Measurements from ENCODE around the gene CNTNAP2.

The CNTNAP2 gene

DNA sequence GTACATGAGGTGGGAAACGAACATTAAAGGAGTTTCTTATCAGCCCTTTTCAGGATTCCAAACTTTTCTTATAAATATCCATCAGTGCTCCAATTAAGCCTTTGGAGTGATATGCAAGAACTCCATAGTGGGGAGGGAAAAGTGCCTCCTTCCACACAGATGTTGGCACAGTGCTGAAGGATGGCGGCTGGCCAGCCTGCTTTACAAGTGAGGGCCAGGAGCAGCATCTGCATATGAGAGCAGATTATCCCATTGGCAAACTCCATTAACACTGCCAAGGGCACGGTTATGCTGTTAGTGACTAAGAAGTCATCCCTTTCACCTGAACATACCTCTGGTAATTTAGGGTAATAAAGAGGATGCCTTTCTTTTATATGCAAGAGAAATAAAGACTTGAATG is 543.1 kb downstream of the CNTNAP2 start:
- TF ChIP-seq, protein P1, sequence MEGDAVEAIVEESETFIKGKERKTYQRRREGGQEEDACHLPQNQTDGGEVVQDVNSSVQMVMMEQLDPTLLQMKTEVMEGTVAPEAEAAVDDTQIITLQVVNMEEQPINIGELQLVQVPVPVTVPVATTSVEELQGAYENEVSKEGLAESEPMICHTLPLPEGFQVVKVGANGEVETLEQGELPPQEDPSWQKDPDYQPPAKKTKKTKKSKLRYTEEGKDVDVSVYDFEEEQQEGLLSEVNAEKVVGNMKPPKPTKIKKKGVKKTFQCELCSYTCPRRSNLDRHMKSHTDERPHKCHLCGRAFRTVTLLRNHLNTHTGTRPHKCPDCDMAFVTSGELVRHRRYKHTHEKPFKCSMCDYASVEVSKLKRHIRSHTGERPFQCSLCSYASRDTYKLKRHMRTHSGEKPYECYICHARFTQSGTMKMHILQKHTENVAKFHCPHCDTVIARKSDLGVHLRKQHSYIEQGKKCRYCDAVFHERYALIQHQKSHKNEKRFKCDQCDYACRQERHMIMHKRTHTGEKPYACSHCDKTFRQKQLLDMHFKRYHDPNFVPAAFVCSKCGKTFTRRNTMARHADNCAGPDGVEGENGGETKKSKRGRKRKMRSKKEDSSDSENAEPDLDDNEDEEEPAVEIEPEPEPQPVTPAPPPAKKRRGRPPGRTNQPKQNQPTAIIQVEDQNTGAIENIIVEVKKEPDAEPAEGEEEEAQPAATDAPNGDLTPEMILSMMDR (IDR thresholded peaks at IDR 0.05; ENCODE audit: low read depth, low read length): no peak
- DNase-seq (ENCODE audit: low read depth, low spot score): no peak
- no peak overlapping the region for H3K4me3 ChIP-seq (ENCODE audit: low read depth, low read length)
- in situ Hi-C loops (cut with HindIII; ENCODE audit: low sequenced_read_pairs): no loop called here

DNA sequence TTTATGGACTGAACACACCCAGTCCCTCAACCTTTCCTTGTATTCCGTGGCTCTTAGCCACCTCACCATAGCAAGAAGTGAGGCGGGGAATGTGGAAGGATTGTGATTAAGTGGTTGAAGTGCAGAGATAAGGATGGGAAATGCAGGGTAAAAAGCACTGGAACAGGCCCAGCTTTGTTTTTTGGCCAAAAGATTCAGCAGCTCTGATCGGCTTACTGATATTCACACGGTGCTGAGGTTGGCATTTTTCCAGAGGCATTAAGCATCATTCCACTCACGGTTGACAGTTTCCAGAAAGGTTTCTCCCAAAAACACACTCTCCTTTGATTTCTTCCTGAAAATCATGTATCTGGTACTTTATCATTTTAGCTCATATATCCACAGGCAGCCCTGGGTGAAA is 544.2 kb downstream of the CNTNAP2 start:
- TF ChIP-seq, protein P1 (IDR thresholded peaks at IDR 0.05; ENCODE audit: low read depth, low read length): no peak
- H3K4me3 ChIP-seq (ENCODE audit: low read depth, low read length): no peak overlapping the region
- in situ Hi-C loops (cut with HindIII; ENCODE audit: low sequenced_read_pairs): no loop called here
- DNase-seq (ENCODE audit: low read depth, low spot score): no peak

DNA sequence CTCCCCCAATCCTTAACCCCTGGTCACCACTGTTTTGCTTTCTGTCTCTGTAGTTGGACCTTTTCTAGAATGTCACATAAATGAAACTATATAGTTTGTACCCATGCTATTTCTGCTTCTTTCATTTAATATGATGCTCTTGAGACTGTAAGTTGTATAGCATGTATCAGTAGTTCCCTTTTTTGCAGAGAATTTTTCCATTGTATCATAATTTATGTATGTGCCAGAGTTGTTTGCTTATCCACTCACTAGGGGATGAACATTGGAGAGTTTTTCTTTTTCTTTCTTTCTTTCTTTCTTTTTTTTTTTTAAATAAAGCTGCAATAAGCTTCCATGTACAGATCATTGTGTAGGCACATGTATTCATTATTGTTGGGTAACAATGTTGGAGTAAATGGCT is 544.8 kb downstream of the CNTNAP2 start:
- no peak overlapping the region for H3K4me3 ChIP-seq (ENCODE audit: low read depth, low read length)
- DNase-seq (ENCODE audit: low read depth, low spot score): no peak
- TF ChIP-seq, protein P1 (IDR thresholded peaks at IDR 0.05; ENCODE audit: low read depth, low read length): no peak
- in situ Hi-C loops (cut with HindIII; ENCODE audit: low sequenced_read_pairs): no loop called here

DNA sequence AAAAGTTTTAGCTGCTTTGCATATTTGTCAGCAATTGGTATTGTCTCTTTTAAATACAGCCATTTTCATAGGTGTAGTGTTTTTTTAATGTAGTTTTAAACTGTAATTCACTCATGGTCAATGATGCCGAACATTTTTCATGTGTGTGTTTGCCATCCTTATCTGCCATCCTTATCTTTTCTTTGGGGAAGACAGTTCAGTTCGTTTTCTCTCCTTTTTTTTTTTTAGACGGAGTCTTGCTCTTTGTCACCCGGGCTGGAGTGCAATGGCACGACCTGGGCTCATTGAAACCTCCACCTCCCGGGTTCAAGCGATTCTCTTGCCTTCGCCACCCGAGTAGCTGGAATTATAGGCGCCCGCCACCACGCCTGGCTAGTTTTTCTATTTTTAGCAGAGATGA is 545.3 kb downstream of the CNTNAP2 start:
- in situ Hi-C loops (cut with HindIII; ENCODE audit: low sequenced_read_pairs): no loop called here
- TF ChIP-seq, protein P1 (IDR thresholded peaks at IDR 0.05; ENCODE audit: low read depth, low read length): no peak
- no peak overlapping the region for H3K4me3 ChIP-seq (ENCODE audit: low read depth, low read length)
- no peak for DNase-seq (ENCODE audit: low read depth, low spot score)

DNA sequence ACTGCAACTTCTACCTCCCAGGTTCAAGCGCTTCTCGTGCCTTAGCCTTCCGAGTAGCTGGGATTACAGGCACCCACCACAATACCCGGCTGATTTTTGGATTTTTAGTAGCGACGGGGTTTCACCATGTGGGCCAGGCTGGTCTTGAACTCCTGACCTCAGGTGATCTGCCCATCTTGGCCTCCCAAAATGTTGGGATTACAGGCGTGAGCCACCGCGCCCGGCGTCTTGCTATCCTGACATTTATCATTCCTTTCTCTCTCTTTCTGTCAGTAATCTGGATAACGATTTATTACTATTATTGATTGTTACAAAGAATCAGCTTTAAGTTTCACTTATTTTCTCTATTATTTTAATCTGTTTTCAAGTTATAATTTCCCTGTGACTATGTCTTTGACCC is 548.4 kb downstream of the CNTNAP2 start:
- TF ChIP-seq, protein P1 (IDR thresholded peaks at IDR 0.05; ENCODE audit: low read depth, low read length): no peak
- in situ Hi-C loops (cut with HindIII; ENCODE audit: low sequenced_read_pairs): no loop called here

DNA sequence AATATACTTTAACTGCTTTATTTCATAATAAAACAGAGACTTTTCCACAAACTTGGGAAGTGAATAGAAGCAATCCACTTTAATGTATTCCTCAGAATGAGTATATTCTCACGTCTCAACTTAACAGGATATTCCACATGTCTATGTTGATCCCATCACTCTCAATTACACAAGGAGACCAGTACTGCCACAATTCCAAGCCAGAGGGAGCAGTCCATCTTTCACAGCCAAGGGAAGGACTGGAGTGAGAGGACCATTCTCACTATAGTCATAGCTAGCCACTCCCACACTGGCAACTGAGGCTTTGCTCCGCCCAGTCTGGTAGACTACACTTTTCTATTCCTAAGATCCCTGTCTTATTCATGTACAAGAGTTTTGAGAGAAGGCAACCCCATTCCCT is 553.9 kb downstream of the CNTNAP2 start:
- in situ Hi-C loops (cut with HindIII; ENCODE audit: low sequenced_read_pairs): no loop called here
- DNase-seq (ENCODE audit: low read depth, low spot score): no peak
- no peak overlapping the region for H3K4me3 ChIP-seq (ENCODE audit: low read depth, low read length)
- TF ChIP-seq, protein P1 (IDR thresholded peaks at IDR 0.05; ENCODE audit: low read depth, low read length): no peak

More for the DNA sequence above, 548.4 kb downstream of the CNTNAP2 start:
- no peak overlapping the region for H3K4me3 ChIP-seq (ENCODE audit: low read depth, low read length)
- DNase-seq (ENCODE audit: low read depth, low spot score): no peak

DNA sequence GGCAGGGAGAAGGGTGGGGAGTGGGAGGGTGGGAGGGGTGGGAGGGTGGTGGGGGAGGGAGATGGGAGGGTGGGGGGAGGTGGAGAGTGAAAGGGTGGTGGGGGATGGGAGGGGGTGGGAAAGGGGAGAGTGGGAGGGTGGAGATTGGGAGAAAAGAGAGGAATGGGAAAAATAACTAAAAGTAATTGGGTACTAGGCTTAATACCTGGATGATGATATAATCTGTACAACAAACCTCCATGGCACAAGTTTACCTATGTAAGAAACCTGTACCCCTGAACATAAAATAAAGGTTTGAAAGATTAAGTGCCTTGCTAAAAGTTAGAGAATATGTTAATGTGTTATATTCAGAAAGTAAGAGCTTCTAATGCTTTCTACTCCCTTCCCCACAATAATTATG is 564.9 kb downstream of the CNTNAP2 start:
- no peak overlapping the region for H3K4me3 ChIP-seq (ENCODE audit: low read depth, low read length)
- in situ Hi-C loops (cut with HindIII; ENCODE audit: low sequenced_read_pairs): no loop called here
- DNase-seq (ENCODE audit: low read depth, low spot score): no peak
- TF ChIP-seq, protein P1 (IDR thresholded peaks at IDR 0.05; ENCODE audit: low read depth, low read length): no peak

All from astrocyte of the spinal cord (primary cell).